NK-92 (cell line): ENCODE measurements around the gene RXFP4.
A peak's percentile ranks its signal among the peaks of the same experiment; 100 is the strongest.
"Not testable (repeated sequence)": the region's sequence is repeated elsewhere in the genome, so short reads cannot be mapped to it uniquely, and the experiment has no call there.

Experiments used
- DNase-seq: peaks from one replicate; lab custom pipeline; 2025; ENCODE audit not compliant: unreplicated experiment; lab: John Stamatoyannopoulos, UW

RXFP4 gene

GRCh38 chr1:155930725-155931124 is 10.7 kb upstream of the RXFP4 start:
- DNase-seq, result not testable (repeated sequence)

GRCh38 chr1:155931332-155932038 is 10.0 kb upstream of the RXFP4 start:
- DNase-seq, result no peak

DNA sequence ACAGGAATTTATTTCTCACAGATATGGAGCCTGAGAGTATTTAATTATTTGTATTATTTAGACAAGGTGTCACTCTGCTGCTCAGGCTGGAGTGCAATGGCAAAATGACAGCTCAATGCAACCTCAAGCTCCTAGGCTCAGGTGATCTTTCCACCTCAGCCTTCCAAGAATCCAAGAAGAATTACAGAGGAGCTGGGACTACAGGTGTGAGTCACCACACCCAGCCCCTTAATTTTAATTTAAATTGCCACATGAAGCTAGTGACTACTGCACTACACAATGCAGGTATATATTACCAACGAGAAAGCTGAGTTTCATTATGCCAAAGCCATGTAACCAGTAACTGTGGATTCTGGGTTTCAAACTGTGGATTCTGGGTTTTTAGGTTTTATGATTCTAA is 9.4 kb upstream of the RXFP4 start:
- DNase-seq, result no peak

DNA sequence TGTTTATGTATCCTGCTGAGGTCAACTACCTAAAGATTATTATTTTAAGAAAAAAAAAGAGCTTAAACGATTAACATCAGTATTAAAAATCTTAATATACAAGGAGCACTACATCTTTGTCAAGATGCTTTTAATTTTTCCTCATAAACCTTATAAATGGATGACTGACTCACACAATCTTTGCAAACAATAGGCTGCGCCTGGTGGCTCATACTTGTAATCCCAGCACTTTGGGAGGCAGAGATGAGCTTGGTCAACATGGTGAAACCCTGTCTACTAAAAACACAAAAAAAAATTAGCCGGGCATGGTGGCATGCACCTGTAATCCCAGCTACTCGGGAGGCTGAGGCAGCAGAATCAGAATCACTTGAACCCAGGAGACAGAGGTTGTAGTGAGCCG is 9.0 kb upstream of the RXFP4 start:
- no peak for DNase-seq

- DNase-seq, result no peak
Observed at GRCh38 chr1:155933591-155934096, 7.8 kb upstream of the RXFP4 start.

DNA sequence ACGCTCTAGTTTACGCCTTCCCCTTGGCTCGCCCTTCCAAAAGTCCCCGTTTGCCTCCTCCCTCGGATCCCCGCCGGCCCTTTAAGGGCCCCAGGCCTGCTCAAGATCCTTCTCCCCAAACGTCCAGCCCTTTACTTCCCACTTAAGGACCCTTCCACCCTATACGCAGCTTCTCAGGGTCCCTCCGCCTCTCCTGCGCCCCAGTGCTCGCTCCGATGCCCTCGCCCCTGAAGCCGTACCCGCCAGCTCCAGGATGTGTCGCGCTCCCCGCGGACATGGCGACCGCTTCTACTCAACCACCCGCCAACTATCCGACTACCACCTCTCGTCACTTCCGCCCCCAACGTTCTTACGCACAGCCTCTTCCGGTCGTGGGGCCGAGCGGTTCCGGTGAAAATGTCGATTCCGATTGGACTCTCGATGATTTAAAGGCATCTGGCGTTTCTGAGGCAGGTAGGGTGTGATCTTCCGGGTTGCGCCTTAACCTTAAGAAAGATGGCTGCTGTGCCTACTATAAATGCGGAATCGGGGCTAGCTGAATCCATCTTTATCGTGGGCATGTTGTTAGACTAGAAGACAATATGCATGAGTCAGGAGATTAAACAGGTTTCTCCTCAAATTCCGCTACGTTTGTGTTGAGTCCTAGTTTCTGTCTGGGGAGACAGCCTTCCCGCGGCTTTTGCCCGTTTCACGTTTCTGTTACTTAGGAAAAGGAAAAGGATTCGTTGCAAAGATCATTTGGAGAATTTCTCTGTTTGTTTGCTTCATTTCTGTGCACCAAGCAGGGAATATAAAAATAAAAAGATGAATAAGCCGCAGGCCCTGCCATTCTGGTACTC is 7.1 kb upstream of the RXFP4 start, which contains the start of gene KHDC4:
TSS of gene KHDC4 (minus strand) at position 317 of the 839 bp plus-strand sequence. CDS start at position 277, 40 bp downstream.
- peak; percentile 74 for DNase-seq

- DNase-seq, result no peak
Observed at GRCh38 chr1:155934936-155935590, 6.4 kb upstream of the RXFP4 start.

GRCh38 chr1:155938220-155938627 is 3.2 kb upstream of the RXFP4 start:
- DNase-seq, result no peak

DNA sequence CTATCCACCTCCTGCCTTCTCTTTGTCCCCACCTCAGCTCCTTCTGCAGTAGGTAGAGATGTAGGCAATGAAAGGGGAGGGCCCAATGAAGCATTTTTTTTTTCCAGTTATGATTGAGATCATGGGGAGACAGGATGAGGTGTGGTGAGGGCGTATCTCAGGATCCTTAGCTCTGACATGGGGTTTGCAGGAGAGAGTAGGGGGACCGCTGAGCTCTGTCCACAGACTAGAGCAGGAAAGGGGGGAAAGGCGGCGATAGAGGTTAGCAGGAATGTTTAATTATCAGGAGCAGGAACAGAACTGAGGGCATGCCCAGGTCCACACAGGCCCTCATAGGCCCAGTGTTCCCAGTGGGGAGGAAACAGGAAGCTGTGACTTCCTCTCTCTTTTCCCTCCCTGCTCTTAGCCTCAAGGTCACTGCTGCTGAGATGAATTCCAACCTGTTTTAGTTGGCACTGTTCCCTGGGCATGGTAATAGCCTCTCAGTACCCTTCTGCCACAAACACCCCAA is 901 bp upstream of the RXFP4 start:
- DNase-seq, result no peak

GRCh38 chr1:155941845-155942531 is 550 bp downstream of the RXFP4 start:
- DNase-seq, result no peak

- DNase-seq, result no peak
Observed at GRCh38 chr1:155942578-155943141, 1.2 kb downstream of the RXFP4 start.

DNA sequence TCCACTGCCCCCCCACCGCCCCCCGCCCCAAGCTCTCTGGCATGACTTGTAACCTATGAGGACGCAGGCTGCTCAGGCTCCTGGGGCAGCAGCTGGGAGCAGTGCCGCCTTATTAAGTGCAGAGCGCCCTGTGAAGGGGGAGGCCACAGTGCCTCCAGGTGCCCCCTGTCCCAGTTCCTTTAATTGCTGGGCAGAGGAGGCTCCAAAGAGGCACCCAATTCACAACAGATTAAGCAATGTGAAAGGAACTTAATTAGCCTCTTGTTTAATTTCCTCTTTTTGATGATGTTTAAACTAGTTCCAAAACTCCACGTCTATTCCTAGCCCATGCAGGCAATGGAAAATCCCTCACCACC is 3.0 kb downstream of the RXFP4 start:
- no peak for DNase-seq

- DNase-seq, result no peak
Observed at GRCh38 chr1:155946633-155947219, 5.3 kb downstream of the RXFP4 start.

DNA sequence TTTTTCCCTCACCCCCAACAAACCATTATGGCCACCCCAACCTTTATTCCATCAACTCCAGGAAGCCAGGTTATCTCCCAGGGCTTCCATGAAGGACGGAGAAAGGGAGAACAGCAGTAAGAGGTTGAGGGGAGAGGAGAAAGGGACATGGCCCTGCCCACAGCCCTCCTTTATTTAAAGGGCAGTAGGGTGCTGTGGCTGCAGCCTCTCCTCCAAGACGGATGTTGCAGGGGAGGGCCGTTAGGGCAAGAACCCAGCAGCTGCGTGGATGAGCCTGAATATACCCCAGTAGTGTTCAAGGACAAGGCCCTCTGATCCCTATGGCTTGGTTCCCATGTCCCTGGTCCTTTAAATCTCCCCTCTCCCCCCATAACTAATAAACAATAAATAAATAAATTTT is 5.9 kb downstream of the RXFP4 start:
- DNase-seq, result no peak

GRCh38 chr1:155947741-155948140 is 6.3 kb downstream of the RXFP4 start:
- DNase-seq, result no peak

DNA sequence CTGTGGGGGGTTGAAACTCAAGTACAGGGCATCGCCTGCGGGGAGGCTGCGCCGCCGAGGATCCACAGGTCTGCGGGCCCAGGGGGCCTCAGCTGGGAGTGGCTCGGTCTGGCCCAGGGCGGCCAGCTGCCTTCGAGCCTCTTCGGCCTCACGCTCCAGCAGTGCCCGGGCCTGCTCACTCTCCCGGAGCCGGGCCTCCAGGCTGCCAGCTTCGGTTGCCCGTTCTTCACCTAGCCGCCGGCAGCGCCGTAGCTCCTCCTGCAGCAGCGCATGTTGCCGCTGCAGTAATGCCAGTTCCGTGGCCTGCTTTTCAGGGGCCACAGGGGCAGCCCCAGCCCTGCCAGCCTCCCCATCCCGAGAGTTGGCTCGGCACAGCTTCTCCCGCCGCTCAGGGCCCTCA is 9.4 kb downstream of the RXFP4 start:
- DNase-seq, result no peak

DNA sequence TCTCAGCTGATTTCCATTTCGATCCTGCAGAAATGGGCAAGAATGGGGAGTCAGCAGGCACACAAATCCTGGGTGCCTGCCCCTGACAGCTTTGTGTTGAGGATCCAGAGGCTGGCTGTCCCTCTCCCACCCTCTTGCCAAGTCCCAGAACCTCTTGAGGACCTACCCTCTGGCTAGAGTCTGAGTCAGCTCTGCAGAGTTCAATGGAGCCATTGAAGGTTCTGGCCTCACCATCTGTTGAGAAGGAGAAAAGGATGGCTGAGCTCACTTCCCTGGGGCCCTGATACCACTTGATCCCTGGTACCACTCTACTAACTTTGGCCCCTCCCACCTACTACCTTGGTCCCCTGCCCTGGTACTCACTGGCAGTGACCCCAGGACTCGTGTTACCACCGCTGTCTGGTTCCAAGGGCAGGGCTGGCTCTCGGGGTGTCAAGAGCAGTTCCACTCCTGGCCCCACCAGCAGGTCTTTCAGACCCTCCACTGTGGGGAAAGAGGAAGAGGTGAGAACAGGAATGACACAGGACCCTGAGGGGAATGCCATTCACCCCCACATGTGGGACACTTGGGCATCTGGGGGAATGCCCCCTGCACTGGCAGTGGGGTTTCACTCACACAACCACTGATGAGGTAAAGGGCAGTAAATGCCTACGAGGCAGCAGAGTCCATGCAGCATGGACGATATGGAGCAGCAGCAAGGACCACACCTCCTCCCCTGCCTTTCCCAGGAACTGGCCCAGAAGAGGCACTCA is 10.5 kb downstream of the RXFP4 start:
- no peak for DNase-seq

- no peak for DNase-seq
Observed at GRCh38 chr1:155952505-155952890, 11.1 kb downstream of the RXFP4 start.

DNA sequence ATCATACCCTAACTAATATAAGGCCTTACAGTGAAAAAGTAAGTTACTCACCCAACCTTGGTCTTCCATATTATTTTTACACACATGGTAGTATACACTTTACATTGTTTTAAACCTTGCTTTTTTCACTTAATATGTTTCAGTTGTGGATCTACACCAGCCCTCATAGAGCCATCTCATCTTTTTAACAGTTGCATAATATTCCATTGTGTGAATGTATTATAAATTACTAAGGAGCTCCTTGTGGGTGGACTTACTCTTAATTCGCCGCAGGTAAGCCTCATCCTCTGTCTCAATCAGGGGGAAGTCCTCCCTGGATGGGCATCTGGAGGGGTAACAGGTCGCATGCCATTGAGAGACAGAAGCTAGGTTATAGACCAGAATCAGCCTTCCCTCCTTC is 13.2 kb downstream of the RXFP4 start:
- DNase-seq, result no peak
